WTC11 (cell line): Measurements from ENCODE around the gene HES3.

Experiments used
- CREB1 ChIP-seq: sonication (generic); formaldehyde crosslinking; IDR thresholded peaks from 2 replicates; pipeline ENCODE4 v1.8.0; 2023; ENCODE audit warnings: mild to moderate bottlenecking, missing genetic modification reagents
- CTCF ChIP-seq: fragments of 200-600 bp; IDR thresholded peaks from 2 replicates; pipeline ENCODE4 v1.8.0; 2022; ENCODE audit warnings: antibody characterized with exemption
- ESRRA ChIP-seq: sonication (generic); formaldehyde crosslinking; IDR thresholded peaks from 2 replicates; pipeline ENCODE4 v1.8.1; 2022; ENCODE audit warnings: mild to moderate bottlenecking, missing genetic modification reagents, borderline replicate concordance
- ETV6 ChIP-seq: sonication (generic); formaldehyde crosslinking; IDR thresholded peaks from 2 replicates; pipeline ENCODE4 v1.8.1; 2022; ENCODE audit warnings: mild to moderate bottlenecking, missing genetic modification reagents
- IRF2 ChIP-seq: sonication (generic); formaldehyde crosslinking; IDR thresholded peaks from 2 replicates; pipeline ENCODE4 v1.8.0; 2022; ENCODE audit warnings: low read depth, missing genetic modification reagents, borderline replicate concordance
- NFE2L1 ChIP-seq: sonication (generic); formaldehyde crosslinking; IDR thresholded peaks from 2 replicates; pipeline ENCODE4 v1.8.1; 2023; ENCODE audit warnings: missing genetic modification reagents
- NR2C2 ChIP-seq: sonication (generic); formaldehyde crosslinking; IDR thresholded peaks from 2 replicates; pipeline ENCODE4 v1.8.0; 2022; ENCODE audit warnings: mild to moderate bottlenecking, missing genetic modification reagents
- SP1 ChIP-seq: sonication (generic); formaldehyde crosslinking; conservative IDR thresholded peaks from 2 replicates; pipeline ENCODE4 v1.8.1; 2022; ENCODE audit warnings: missing genetic modification reagents
- ZSCAN18 ChIP-seq: fragments of 250-450 bp; sonication (Bioruptor Pico); IDR thresholded peaks from 2 replicates; pipeline ENCODE4 v2.1.2; 2022; ENCODE audit warnings: mild to moderate bottlenecking, moderate library complexity

GRCh38 chr1:6223617-6224016, 20.4 kb upstream of the HES3 start:
- TF ChIP-seq CTCF (no peak), ETV6 (CRISPR knock-in tag) (no peak), IRF2 (no peak), NFE2L1 (CRISPR knock-in tag) (no peak), NR2C2 (no peak), ZSCAN18 (CRISPR knock-in tag) (no peak), ESRRA (CRISPR knock-in tag) (no peak), CREB1 (CRISPR knock-in tag) (no peak), SP1 (CRISPR knock-in tag) (no peak)
